GM18951 (cell line): ENCODE measurements around the gene DNAJC13.

Experiments
- POLR2A ChIP-seq: IDR thresholded peaks from 4 replicates; pipeline ENCODE4 v1.6.1; 2011; ENCODE audit warnings: mild to moderate bottlenecking; ENCODE audit not compliant: insufficient read length, insufficient read depth; ENCODE audit errors: extremely low read depth
- in situ Hi-C: fragments of 300-500 bp; cut with MboI; formaldehyde crosslinking; loops from one replicate; pipeline ENCODE4 v1.12.0; 2022; ENCODE audit warnings: low sequenced_read_pairs, mixed read lengths, inconsistent platforms; ENCODE audit not compliant: unreplicated experiment

DNAJC13 gene

GRCh38 chr3:132464066-132464465 is 46.8 kb downstream of the DNAJC13 start:
- in situ Hi-C loops: no loop called here
- no peak for TF ChIP-seq POLR2A

GRCh38 chr3:132469326-132469725 is 52.0 kb downstream of the DNAJC13 start:
- in situ Hi-C loops: no loop called here
- no peak for TF ChIP-seq POLR2A

- TF ChIP-seq POLR2A: no peak
- in situ Hi-C loops: no loop called here
These were observed 68.8 kb downstream of the DNAJC13 start for GRCh38 chr3:132486099-132486498.

GRCh38 chr3:132488151-132488550 is 70.8 kb downstream of the DNAJC13 start:
- no peak for TF ChIP-seq POLR2A
- in situ Hi-C loops: no loop called here

GRCh38 chr3:132499071-132499470 is 81.8 kb downstream of the DNAJC13 start:
- in situ Hi-C loops: no loop called here
- TF ChIP-seq POLR2A: no peak

- in situ Hi-C loops: no loop called here
- no peak for TF ChIP-seq POLR2A
These were observed 86.3 kb downstream of the DNAJC13 start for GRCh38 chr3:132503559-132503958.

GRCh38 chr3:132504375-132504933 is 87.2 kb downstream of the DNAJC13 start:
- in situ Hi-C loops: no loop called here
- no peak for TF ChIP-seq POLR2A

- in situ Hi-C loops: no loop called here
- TF ChIP-seq POLR2A: no peak
These were observed 90.4 kb downstream of the DNAJC13 start for GRCh38 chr3:132507657-132508056.

GRCh38 chr3:132509096-132509495 is 91.8 kb downstream of the DNAJC13 start:
- no peak for TF ChIP-seq POLR2A
- in situ Hi-C loops: no loop called here

- in situ Hi-C loops: no loop called here
- no peak for TF ChIP-seq POLR2A
These were observed 92.2 kb downstream of the DNAJC13 start for GRCh38 chr3:132509506-132509905.

GRCh38 chr3:132513057-132513456 is 95.8 kb downstream of the DNAJC13 start:
- in situ Hi-C loops: no loop called here
- no peak for TF ChIP-seq POLR2A

GRCh38 chr3:132517311-132517710 is 100.0 kb downstream of the DNAJC13 start:
- TF ChIP-seq POLR2A: no peak
- in situ Hi-C loops: no loop called here

- in situ Hi-C loops: no loop called here
- no peak for TF ChIP-seq POLR2A
These were observed 102.6 kb downstream of the DNAJC13 start for GRCh38 chr3:132519914-132520313.

- in situ Hi-C loops: no loop called here
- TF ChIP-seq POLR2A: no peak
These were observed 104.6 kb downstream of the DNAJC13 start for GRCh38 chr3:132521901-132522300.

GRCh38 chr3:132522353-132522752 is 105.1 kb downstream of the DNAJC13 start:
- TF ChIP-seq POLR2A: no peak
- in situ Hi-C loops: no loop called here
